ENCODE data around the gene NUMA1. TPM values are rescaled to one million over a fixed set of nuclear protein-coding genes. Genes with fewer than 3 reads are reported as not detected.

The NUMA1 gene, protein sequence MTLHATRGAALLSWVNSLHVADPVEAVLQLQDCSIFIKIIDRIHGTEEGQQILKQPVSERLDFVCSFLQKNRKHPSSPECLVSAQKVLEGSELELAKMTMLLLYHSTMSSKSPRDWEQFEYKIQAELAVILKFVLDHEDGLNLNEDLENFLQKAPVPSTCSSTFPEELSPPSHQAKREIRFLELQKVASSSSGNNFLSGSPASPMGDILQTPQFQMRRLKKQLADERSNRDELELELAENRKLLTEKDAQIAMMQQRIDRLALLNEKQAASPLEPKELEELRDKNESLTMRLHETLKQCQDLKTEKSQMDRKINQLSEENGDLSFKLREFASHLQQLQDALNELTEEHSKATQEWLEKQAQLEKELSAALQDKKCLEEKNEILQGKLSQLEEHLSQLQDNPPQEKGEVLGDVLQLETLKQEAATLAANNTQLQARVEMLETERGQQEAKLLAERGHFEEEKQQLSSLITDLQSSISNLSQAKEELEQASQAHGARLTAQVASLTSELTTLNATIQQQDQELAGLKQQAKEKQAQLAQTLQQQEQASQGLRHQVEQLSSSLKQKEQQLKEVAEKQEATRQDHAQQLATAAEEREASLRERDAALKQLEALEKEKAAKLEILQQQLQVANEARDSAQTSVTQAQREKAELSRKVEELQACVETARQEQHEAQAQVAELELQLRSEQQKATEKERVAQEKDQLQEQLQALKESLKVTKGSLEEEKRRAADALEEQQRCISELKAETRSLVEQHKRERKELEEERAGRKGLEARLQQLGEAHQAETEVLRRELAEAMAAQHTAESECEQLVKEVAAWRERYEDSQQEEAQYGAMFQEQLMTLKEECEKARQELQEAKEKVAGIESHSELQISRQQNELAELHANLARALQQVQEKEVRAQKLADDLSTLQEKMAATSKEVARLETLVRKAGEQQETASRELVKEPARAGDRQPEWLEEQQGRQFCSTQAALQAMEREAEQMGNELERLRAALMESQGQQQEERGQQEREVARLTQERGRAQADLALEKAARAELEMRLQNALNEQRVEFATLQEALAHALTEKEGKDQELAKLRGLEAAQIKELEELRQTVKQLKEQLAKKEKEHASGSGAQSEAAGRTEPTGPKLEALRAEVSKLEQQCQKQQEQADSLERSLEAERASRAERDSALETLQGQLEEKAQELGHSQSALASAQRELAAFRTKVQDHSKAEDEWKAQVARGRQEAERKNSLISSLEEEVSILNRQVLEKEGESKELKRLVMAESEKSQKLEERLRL (N-terminal part only)
- 85.7 TPM for total RNA-seq
- long read RNA-seq, full-length matches to known transcripts: 5 of 42 reads
- long read RNA-seq, partial matches to known transcripts: 32 of 42 reads
- long read RNA-seq, other reads (novel, unspliced or antisense): 5 of 42 reads

DNA sequence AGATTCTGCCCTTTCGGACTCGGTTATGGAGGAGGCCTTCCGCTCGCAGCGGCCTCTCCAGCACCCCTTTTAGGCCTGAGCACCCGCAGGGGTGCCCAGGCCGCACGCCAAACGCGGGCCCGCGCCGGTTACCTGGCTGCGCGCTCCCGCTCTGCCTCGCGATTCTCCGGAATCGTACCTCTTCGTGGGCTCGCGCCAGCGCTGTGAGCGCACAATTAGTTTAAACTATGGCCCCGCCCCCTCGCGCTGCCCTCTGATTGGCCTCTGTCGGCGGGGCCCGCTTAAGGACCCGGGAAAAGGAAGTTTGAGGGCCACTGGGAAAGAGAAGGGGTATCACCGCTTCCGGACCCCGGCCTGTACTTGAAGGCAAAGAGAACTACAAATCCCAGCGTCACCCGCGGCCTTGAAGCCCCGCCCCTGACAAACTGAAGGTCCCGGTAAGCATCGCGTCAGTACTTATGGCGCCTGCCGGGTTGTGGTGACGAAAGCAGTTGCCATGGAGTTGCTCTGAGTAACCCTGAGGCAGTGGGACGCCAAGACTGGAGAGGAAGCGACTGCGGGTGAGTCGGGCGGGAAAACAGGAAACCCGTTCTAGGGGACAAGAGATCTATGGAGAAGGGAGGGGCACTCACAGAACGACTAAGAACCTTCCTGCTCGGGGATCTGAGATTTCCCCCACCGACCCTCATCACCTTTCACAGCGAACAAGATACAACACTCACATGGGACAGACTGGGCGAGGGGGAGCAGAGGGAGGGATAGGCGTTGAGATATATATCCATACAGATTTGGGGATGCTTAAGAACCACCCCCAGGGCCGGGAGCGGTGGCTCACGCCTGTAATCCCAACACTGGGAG lies at the start of gene NUMA1, which contains the start of gene LRRC51:
Gene NUMA1, minus strand, starts transcription at position 217 of the 858 bp plus-strand sequence. CDS start 44,599 bp downstream, outside the sequence.
Gene LRRC51, plus strand, starts transcription at position 525 of the 858 bp plus-strand sequence. CDS start 8,234 bp downstream, outside the sequence.
- ATAC-seq (peak; percentile 96), DNase-seq (peak; percentile 99)
- intact Hi-C loops (cut with micrococcal nuclease): loop anchor here (5.0 kb wide), 1 partner anchor 38 kb away; no protein-coding TSS in a partner anchor

DNA sequence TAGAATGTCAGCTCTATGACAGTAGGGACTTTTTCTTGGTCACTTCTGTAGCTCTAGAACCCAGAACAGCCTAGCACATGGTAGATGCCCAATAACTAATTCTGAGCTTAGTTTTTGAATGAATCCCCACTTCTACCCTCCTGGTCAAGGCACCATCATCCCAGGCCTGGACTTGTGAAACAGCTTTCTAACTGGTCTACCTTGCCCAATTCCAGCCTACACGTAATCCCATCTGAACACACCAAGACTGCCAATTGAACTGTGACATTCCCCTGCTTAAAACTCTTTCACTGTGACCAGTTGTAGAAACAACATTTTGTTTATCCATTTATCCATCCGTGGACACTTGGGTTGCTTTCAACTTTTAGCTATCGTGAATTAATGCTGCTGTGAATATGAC lies 49.0 kb upstream of the NUMA1 start:
- intact Hi-C loops (cut with micrococcal nuclease): no loop called here
- ATAC-seq (no peak), DNase-seq (no peak)

- DNase-seq (no peak), ATAC-seq (no peak)
- intact Hi-C loops (cut with micrococcal nuclease): no loop called here
These were observed 47.6 kb upstream of the NUMA1 start for GRCh38 chr11:72127923-72128322.

DNA sequence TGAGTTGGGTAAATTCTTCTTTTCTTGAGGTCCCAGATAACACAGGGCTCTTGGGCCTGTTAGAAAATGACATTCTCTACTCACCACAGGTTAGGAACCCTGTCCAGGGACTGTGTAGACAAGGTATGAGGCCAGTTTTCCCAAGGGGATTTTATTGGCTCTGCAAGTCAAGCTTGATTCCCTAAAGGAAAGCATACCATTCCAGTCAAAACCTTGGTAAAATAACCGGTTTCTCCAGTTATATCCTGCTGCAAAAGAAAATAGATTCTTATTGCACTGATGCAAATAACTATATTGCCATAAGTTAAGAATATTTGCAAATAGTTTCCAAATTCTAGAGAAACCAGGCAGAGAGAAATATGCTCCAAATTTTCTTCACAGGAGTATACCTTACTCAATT lies 45.6 kb upstream of the NUMA1 start:
- intact Hi-C loops (cut with micrococcal nuclease): no loop called here

GRCh38 chr11:72124046-72124445 lies 43.7 kb upstream of the NUMA1 start:
- ATAC-seq (no peak), DNase-seq (no peak)
- intact Hi-C loops (cut with micrococcal nuclease): no loop called here

More for the DNA sequence above, 45.6 kb upstream of the NUMA1 start:
- ATAC-seq (no peak), DNase-seq (no peak)

DNA sequence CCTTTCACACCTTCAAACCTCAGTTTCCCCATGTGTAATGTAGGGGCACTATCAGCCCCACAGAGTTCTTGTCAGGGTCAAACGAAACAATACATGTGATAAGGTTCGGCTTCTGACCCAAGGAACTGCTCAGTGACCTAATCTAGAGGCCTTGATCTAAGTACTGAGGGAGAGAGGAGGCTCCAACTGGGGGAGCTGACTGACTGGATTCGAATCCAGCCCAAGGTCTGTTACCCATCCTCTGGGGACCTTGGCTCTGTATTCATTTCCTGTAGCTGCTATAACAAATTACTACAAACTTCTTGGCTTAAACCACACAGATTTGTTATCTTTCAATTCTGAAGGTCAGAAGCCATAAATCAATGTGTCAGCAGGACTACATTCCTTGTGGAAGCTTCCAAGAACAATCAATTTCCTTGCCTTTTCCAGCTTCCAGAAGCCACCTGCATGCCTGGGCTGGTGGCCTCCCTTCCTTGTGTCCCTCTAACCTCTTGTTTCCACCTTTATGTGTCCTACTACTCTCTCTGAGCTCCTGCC lies 42.8 kb upstream of the NUMA1 start:
- ATAC-seq (no peak), DNase-seq (no peak)
- intact Hi-C loops (cut with micrococcal nuclease): no loop called here

- ATAC-seq (no peak), DNase-seq (no peak)
- intact Hi-C loops (cut with micrococcal nuclease): no loop called here
These were observed 42.3 kb upstream of the NUMA1 start for GRCh38 chr11:72122607-72123006.

DNA sequence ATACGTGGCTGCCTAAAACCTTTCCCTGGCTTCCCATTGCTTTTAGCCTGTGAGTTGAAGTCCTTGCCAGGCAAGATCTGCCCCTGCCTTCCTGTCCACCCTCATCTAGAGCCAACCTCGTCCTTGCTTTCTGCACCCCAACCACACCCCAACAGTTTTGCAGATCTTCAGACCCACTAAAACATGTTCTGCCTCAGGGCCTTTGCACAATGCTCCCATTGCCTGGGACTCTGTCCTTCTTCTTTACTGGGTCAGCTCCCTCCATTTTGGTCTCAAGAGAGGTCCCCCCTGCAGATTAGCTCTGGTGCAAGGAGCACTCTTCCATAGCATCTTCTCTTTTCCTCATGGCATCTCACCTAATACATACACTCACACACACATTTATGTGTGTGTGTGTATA lies 40.6 kb upstream of the NUMA1 start:
- DNase-seq (no peak), ATAC-seq (no peak)
- intact Hi-C loops (cut with micrococcal nuclease): no loop called here

- no peak for ATAC-seq
- intact Hi-C loops (cut with micrococcal nuclease): no loop called here
- no peak for DNase-seq
These were observed 38.9 kb upstream of the NUMA1 start for GRCh38 chr11:72119198-72119597.

DNA sequence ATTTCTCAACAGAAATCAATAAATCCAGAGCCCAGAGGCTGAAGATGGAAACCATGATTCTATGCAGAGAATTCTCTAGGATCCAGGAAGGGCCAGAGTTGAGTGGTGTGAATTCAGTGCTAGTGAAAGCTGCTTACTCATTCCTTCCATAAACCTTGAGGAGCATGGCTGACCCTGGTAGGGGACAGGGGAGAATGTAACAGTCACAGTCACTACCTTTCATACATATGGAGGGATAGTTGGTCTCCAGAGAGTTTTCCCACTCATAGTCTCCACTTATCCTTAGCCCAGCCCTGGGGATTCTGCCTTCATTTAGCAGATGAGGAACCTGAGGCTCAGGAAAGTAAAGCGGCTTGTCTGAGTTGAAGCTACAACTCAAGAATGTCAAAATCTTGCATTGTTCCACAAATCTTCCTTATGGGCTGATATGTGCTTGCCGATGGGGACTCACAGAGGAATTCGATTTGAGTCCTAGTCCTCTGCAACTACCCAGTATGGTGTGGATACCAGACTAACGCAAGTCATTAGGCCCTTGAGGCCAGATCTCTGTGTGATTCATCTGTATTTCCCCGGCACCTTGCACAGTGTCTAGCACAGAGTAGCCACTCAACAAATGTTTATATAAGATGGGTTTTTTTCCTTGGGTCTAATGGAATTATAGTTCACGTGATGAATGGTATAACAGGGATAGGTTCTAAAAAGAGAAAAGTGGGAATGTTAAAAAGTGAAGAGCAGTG lies 35.8 kb upstream of the NUMA1 start:
- ATAC-seq (no peak), DNase-seq (no peak)
- intact Hi-C loops (cut with micrococcal nuclease): no loop called here

- intact Hi-C loops (cut with micrococcal nuclease): no loop called here
These were observed 34.2 kb upstream of the NUMA1 start for GRCh38 chr11:72114570-72114969.

DNA sequence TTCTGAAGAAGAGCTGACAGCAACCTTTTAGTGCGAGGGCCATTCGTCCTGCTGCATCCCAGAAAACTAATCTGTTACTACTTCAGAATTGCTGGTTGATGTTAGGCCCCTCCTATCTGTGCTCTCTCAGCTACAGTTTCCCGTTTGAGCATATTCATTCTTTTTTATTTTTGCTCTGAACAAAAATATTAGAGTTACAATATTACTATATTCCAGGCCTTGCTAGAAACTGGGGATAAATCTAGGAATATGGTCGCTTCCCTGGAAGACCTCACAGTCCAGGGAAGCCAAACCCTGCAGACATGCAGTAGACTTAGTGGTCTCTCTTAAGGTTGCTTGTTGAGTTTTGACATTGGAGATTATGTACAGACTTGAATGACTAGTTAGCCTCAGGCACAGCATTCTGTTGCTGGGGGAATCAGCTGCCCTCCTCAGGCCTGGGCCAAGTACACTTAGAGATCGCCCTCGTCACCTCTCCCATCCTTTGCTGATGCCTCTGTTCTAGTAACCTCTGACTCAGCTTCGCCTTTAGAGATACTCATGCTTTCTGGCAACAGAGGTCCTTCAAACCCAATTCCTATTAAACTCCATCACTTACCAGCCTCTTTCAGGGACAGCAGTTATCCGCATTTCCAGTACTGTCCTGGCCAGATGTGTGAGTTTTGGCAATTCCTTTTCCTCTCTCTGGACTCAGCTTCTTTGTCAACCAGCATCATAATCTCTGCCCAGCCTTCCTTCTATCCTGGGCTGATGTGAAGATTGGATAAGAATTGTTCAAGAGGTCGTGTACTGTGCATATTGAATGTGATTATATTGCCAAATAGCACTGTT lies 32.9 kb upstream of the NUMA1 start:
- intact Hi-C loops (cut with micrococcal nuclease): no loop called here
- DNase-seq (no peak), ATAC-seq (no peak)

More at GRCh38 chr11:72114570-72114969, 34.2 kb upstream of the NUMA1 start:
- ATAC-seq: no peak
- no peak for DNase-seq

DNA sequence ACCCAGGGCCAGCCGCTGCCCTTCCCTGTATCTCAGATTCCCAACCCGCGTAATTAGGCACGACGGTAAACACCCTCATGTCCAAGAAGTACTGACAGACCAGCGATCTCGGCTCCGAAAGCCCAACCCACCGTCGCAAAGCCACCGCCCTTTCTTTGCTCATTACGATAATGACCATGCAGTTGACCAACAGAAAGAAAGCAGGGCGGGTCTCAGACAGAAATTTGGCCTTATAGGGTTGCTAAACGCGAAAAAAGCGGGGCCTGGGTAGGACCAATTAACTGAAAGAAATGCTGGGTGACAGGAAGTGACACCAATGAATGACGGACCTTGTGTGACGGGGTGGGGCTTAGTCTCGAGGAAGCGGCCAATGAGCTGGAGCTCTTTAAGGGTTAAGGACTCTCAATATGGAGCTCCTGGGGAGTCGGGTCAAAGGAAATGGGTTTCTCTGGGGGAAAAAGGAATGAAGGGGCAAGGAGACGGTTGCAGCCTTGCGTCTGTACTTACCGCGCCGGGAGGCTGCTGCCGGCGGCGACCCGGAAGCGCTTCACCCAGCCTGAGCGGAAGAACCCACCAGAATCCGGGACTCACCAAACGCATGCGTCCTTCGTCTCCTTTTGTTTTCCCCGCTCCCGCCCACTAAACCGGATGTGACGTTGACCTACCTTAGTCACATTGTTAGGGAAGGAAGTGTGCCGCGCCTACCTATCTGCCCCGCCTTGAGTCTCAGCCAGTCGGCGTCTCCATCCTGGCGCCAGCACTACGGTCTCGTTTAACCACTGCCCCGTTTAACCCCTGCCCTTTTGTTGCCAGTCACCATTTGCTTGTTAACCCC lies 32.0 kb upstream of the NUMA1 start, which contains the start of gene ANAPC15:
Gene ANAPC15, minus strand, starts transcription at position 553 of the 835 bp plus-strand sequence. CDS start 1,419 bp downstream, outside the sequence.
- ATAC-seq (peak; percentile 95), DNase-seq (peak; percentile 96)
- intact Hi-C loops (cut with micrococcal nuclease): no loop called here

- no peak for DNase-seq
- no peak for ATAC-seq
- intact Hi-C loops (cut with micrococcal nuclease): no loop called here
These were observed 31.2 kb upstream of the NUMA1 start for GRCh38 chr11:72111300-72112142.
